ENCODE measurements around the gene RASA3.

RASA3 gene

GRCh38 chr13:114054830-114055439 lies 77.5 kb downstream of the RASA3 start:
- DNase-seq (ENCODE audit: low read depth), result no peak

GRCh38 chr13:114054264-114054663 lies 78.2 kb downstream of the RASA3 start:
- no peak for DNase-seq (ENCODE audit: low read depth)

- no peak for DNase-seq (ENCODE audit: low read depth)
These were observed 79.4 kb downstream of the RASA3 start for GRCh38 chr13:114053026-114053425.

GRCh38 chr13:114050536-114051450 lies 81.6 kb downstream of the RASA3 start:
- no peak for DNase-seq (ENCODE audit: low read depth)

GRCh38 chr13:114049626-114050101 lies 82.8 kb downstream of the RASA3 start:
- DNase-seq (ENCODE audit: low read depth), result no peak

- DNase-seq (ENCODE audit: low read depth), result no peak
These were observed 83.4 kb downstream of the RASA3 start for GRCh38 chr13:114049026-114049425.

- DNase-seq (ENCODE audit: low read depth), result no peak
These were observed 84.0 kb downstream of the RASA3 start for GRCh38 chr13:114048443-114048842.

GRCh38 chr13:114047358-114047881 lies 85.0 kb downstream of the RASA3 start:
- DNase-seq (ENCODE audit: low read depth), result no peak

- no peak for DNase-seq (ENCODE audit: low read depth)
These were observed 85.9 kb downstream of the RASA3 start for GRCh38 chr13:114046431-114046975.

- no peak for DNase-seq (ENCODE audit: low read depth)
These were observed 87.2 kb downstream of the RASA3 start for GRCh38 chr13:114045113-114045735.

- DNase-seq (ENCODE audit: low read depth), result no peak
These were observed 87.9 kb downstream of the RASA3 start for GRCh38 chr13:114044486-114044885.

GRCh38 chr13:114043421-114044053 lies 88.9 kb downstream of the RASA3 start:
- no peak for DNase-seq (ENCODE audit: low read depth)

GRCh38 chr13:114042066-114042815 lies 90.2 kb downstream of the RASA3 start:
- DNase-seq (ENCODE audit: low read depth), result no peak

GRCh38 chr13:114041493-114041892 lies 90.9 kb downstream of the RASA3 start:
- no peak for DNase-seq (ENCODE audit: low read depth)

GRCh38 chr13:114039471-114040141 lies 92.8 kb downstream of the RASA3 start:
- DNase-seq (ENCODE audit: low read depth), result no peak

GRCh38 chr13:114038900-114039299 lies 93.5 kb downstream of the RASA3 start:
- DNase-seq (ENCODE audit: low read depth), result no peak

GRCh38 chr13:114038211-114038613 lies 94.2 kb downstream of the RASA3 start:
- no peak for DNase-seq (ENCODE audit: low read depth)

- DNase-seq (ENCODE audit: low read depth), result no peak
These were observed 94.7 kb downstream of the RASA3 start for GRCh38 chr13:114037674-114038073.

GRCh38 chr13:114035583-114036531 lies 96.6 kb downstream of the RASA3 start:
- no peak for DNase-seq (ENCODE audit: low read depth)

All from HS-27A (cell line).